ENCODE data around the gene PDCL2. TPM values are rescaled to one million over a fixed set of nuclear protein-coding genes. Genes with fewer than 3 reads are reported as not detected.

Gene PDCL2
- polyA plus RNA-seq, 1 donor from 2014 or later, result not detected

DNA sequence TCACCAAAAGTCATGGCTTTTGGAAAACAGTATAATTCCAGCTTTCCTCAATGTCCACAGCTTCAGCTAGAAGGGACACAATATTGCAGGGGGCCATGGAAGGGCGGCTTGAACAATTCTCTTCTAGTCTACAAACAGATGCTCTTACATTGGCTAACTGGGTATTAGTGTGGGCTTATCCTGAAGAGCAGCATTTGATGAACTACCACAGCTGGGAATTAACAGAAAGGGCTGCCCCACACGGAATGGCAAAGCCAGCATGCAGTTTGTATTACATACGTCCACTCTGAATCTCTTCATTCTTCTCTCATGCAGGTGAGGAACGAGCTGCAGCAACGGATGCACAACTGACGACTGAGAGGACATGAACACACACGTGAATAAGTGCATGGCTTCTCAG, 13.0 kb upstream of the PDCL2 start:
- no peaks in the 10 kb centered on the region for H3K9me3 ChIP-seq (ENCODE audit: low read length)
- TF ChIP-seq, protein P1, sequence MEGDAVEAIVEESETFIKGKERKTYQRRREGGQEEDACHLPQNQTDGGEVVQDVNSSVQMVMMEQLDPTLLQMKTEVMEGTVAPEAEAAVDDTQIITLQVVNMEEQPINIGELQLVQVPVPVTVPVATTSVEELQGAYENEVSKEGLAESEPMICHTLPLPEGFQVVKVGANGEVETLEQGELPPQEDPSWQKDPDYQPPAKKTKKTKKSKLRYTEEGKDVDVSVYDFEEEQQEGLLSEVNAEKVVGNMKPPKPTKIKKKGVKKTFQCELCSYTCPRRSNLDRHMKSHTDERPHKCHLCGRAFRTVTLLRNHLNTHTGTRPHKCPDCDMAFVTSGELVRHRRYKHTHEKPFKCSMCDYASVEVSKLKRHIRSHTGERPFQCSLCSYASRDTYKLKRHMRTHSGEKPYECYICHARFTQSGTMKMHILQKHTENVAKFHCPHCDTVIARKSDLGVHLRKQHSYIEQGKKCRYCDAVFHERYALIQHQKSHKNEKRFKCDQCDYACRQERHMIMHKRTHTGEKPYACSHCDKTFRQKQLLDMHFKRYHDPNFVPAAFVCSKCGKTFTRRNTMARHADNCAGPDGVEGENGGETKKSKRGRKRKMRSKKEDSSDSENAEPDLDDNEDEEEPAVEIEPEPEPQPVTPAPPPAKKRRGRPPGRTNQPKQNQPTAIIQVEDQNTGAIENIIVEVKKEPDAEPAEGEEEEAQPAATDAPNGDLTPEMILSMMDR (IDR thresholded peaks at IDR 0.05; ENCODE audit: poor library complexity, severe bottlenecking), result no peak
- TF ChIP-seq MXI1 (conservative IDR thresholded peaks at IDR 0.05; ENCODE audit: poor library complexity, severe bottlenecking) (no peak), TAF1 (IDR thresholded peaks at IDR 0.05; ENCODE audit: low read depth) (no peak), POLR2AphosphoS5 (IDR thresholded peaks at IDR 0.05) (no peak), RAD21 (conservative IDR thresholded peaks at IDR 0.05) (no peak), EZH2 (IDR thresholded peaks at IDR 0.05; ENCODE audit: borderline replicate concordance, insufficient read depth, low read length, poor library complexity, severe bottlenecking) (no peak), EP300 (conservative IDR thresholded peaks at IDR 0.05; ENCODE audit: poor library complexity, severe bottlenecking) (no peak), SMC3 (conservative IDR thresholded peaks at IDR 0.05; ENCODE audit: poor library complexity) (no peak)
- TF ChIP-seq, protein P2, sequence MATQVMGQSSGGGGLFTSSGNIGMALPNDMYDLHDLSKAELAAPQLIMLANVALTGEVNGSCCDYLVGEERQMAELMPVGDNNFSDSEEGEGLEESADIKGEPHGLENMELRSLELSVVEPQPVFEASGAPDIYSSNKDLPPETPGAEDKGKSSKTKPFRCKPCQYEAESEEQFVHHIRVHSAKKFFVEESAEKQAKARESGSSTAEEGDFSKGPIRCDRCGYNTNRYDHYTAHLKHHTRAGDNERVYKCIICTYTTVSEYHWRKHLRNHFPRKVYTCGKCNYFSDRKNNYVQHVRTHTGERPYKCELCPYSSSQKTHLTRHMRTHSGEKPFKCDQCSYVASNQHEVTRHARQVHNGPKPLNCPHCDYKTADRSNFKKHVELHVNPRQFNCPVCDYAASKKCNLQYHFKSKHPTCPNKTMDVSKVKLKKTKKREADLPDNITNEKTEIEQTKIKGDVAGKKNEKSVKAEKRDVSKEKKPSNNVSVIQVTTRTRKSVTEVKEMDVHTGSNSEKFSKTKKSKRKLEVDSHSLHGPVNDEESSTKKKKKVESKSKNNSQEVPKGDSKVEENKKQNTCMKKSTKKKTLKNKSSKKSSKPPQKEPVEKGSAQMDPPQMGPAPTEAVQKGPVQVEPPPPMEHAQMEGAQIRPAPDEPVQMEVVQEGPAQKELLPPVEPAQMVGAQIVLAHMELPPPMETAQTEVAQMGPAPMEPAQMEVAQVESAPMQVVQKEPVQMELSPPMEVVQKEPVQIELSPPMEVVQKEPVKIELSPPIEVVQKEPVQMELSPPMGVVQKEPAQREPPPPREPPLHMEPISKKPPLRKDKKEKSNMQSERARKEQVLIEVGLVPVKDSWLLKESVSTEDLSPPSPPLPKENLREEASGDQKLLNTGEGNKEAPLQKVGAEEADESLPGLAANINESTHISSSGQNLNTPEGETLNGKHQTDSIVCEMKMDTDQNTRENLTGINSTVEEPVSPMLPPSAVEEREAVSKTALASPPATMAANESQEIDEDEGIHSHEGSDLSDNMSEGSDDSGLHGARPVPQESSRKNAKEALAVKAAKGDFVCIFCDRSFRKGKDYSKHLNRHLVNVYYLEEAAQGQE (IDR thresholded peaks at IDR 0.05; ENCODE audit: borderline replicate concordance), result no peak
- H4K20me1 ChIP-seq (ENCODE audit: insufficient read depth), result no peaks in the 10 kb centered on the region
- H3K79me2 ChIP-seq (replicated peaks; ENCODE audit: insufficient read depth, low read length), result no peaks in the 10 kb centered on the region
- H3K27ac ChIP-seq (ENCODE audit: low read length), result no peak overlapping the region
- no peaks in the 10 kb centered on the region for H3K27me3 ChIP-seq (ENCODE audit: insufficient read depth, low read depth, low read length)
- no peaks in the 10 kb centered on the region for H3F3A ChIP-seq (ENCODE audit: insufficient read depth, low read length, poor library complexity, severe bottlenecking)
- no peak overlapping the region for H2AFZ ChIP-seq (ENCODE audit: low read depth, low read length)
- H3K4me3 ChIP-seq (ENCODE audit: low read length), result no peak overlapping the region
- no peaks in the 10 kb centered on the region for H3K9me2 ChIP-seq (ENCODE audit: insufficient read depth, low read length)
- H3K36me3 ChIP-seq (ENCODE audit: insufficient read depth, low read length), result no peaks in the 10 kb centered on the region
- H3K4me2 ChIP-seq (ENCODE audit: low read length), result no peak overlapping the region
- no peak overlapping the region for H3K9ac ChIP-seq (ENCODE audit: low read length)

DNA sequence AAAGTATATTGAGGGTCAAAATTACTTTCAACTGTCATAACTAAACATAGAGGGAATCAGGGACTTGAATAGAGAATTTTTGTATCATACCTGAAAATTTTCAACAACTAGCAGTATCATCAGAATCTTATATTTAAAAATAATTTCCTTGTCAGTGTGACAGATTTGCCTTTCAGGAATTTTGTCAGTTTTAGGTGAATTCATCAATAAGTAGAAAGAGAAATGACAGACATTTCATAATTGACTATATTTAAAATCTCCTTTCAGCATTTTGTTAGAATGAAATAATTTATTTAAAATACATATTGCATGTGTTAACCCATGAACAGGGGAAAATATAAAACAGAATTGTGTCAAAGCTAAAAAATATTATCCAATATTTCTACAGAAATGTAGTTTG, 8.6 kb upstream of the PDCL2 start:
- no peak overlapping the region for H3K4me2 ChIP-seq (ENCODE audit: low read length)

More for the DNA sequence above, 8.6 kb upstream of the PDCL2 start:
- no peaks in the 10 kb centered on the region for H3K27me3 ChIP-seq (ENCODE audit: insufficient read depth, low read depth, low read length)
- H3F3A ChIP-seq (ENCODE audit: insufficient read depth, low read length, poor library complexity, severe bottlenecking), result no peaks in the 10 kb centered on the region
- H4K20me1 ChIP-seq (ENCODE audit: insufficient read depth), result no peaks in the 10 kb centered on the region
- no peak overlapping the region for H2AFZ ChIP-seq (ENCODE audit: low read depth, low read length)
- H3K9ac ChIP-seq (ENCODE audit: low read length), result no peak overlapping the region
- no peaks in the 10 kb centered on the region for H3K9me2 ChIP-seq (ENCODE audit: insufficient read depth, low read length)
- H3K27ac ChIP-seq (ENCODE audit: low read length), result no peak overlapping the region
- H3K4me3 ChIP-seq (ENCODE audit: low read length), result no peak overlapping the region
- H3K36me3 ChIP-seq (ENCODE audit: insufficient read depth, low read length), result no peaks in the 10 kb centered on the region
- no peaks in the 10 kb centered on the region for H3K79me2 ChIP-seq (replicated peaks; ENCODE audit: insufficient read depth, low read length)
- TF ChIP-seq TAF1 (IDR thresholded peaks at IDR 0.05; ENCODE audit: low read depth) (no peak), MXI1 (conservative IDR thresholded peaks at IDR 0.05; ENCODE audit: poor library complexity, severe bottlenecking) (no peak), EP300 (conservative IDR thresholded peaks at IDR 0.05; ENCODE audit: poor library complexity, severe bottlenecking) (no peak), EZH2 (IDR thresholded peaks at IDR 0.05; ENCODE audit: borderline replicate concordance, insufficient read depth, low read length, poor library complexity, severe bottlenecking) (no peak), POLR2AphosphoS5 (IDR thresholded peaks at IDR 0.05) (no peak), SMC3 (conservative IDR thresholded peaks at IDR 0.05; ENCODE audit: poor library complexity) (no peak), RAD21 (conservative IDR thresholded peaks at IDR 0.05) (no peak)
- TF ChIP-seq, protein P2 (IDR thresholded peaks at IDR 0.05; ENCODE audit: borderline replicate concordance), result no peak
- TF ChIP-seq, protein P1 (IDR thresholded peaks at IDR 0.05; ENCODE audit: poor library complexity, severe bottlenecking), result no peak
- no peaks in the 10 kb centered on the region for H3K9me3 ChIP-seq (ENCODE audit: low read length)

Measured in neural cell (in vitro differentiated cells).